WTC11 (cell line): ENCODE results near the gene SELENOS. TPM values are rescaled to one million over a fixed set of nuclear protein-coding genes. Genes with fewer than 3 reads are reported as not detected.

Experiments
- ATAC-seq: fragments of 200-7000 bp; cut with Tn5 transposase; 2 replicates; pipeline ENCODE4 v1.10.0; 2021; ENCODE audit warnings: mild to moderate bottlenecking, moderate library complexity
- CTCF ChIA-PET: fragments of 300-600 bp; sonication (Branson Sonifier 250); formaldehyde crosslinking; loops from one replicate; lab custom pipeline; 2021; ENCODE audit warnings: antibody characterized with exemption; lab: Charles Lee
- POLR2A ChIA-PET: fragments of 350-600 bp; sonication (Branson Sonifier 250); formaldehyde crosslinking; loops from one replicate; lab custom pipeline; 2021; ENCODE audit warnings: antibody characterized with exemption; lab: Charles Lee
- DNase-seq: peaks from one replicate; pipeline ENCODE4 v3.0.0; 2021; ENCODE audit warnings: low spot score
- H3K27ac Mint-ChIP-seq: 2 replicates; pipeline ENCODE4 v1.8.0; 2021; ENCODE audit warnings: mixed read lengths
- H3K27me3 Mint-ChIP-seq: 2 replicates; pipeline ENCODE4 v1.8.0; 2021; ENCODE audit warnings: low read depth, mild to moderate bottlenecking, moderate library complexity, mixed read lengths
- H3K36me3 Mint-ChIP-seq: 2 replicates; pipeline ENCODE4 v1.8.0; 2021; ENCODE audit warnings: mixed read lengths
- H3K4me1 Mint-ChIP-seq: 2 replicates; pipeline ENCODE4 v1.8.0; 2022; ENCODE audit warnings: mixed read lengths
- H3K4me3 Mint-ChIP-seq: 2 replicates; pipeline ENCODE4 v1.8.0; 2021; ENCODE audit warnings: mild to moderate bottlenecking, moderate library complexity, mixed read lengths
- H3K9me3 Mint-ChIP-seq: 2 replicates; pipeline ENCODE4 v1.8.0; 2021; ENCODE audit warnings: mixed read lengths
- CREM ChIP-seq: sonication (generic); formaldehyde crosslinking; IDR thresholded peaks from 2 replicates; pipeline ENCODE4 v1.8.1; 2022; ENCODE audit warnings: mild to moderate bottlenecking, missing genetic modification reagents, moderate library complexity
- E2F5 ChIP-seq: sonication (generic); formaldehyde crosslinking; IDR thresholded peaks from 2 replicates; pipeline ENCODE4 v1.8.1; 2022; ENCODE audit warnings: mild to moderate bottlenecking, moderate library complexity, missing genetic modification reagents
- ESRRA ChIP-seq: sonication (generic); formaldehyde crosslinking; IDR thresholded peaks from 2 replicates; pipeline ENCODE4 v1.8.1; 2022; ENCODE audit warnings: mild to moderate bottlenecking, missing genetic modification reagents, borderline replicate concordance
- FOXK1 ChIP-seq: sonication (generic); formaldehyde crosslinking; IDR thresholded peaks from 2 replicates; pipeline ENCODE4 v1.8.0; 2022; ENCODE audit warnings: mild to moderate bottlenecking, moderate library complexity, missing genetic modification reagents
- FOXP4 ChIP-seq: sonication (generic); formaldehyde crosslinking; IDR thresholded peaks from 2 replicates; pipeline ENCODE4 v1.8.0; 2022; ENCODE audit warnings: mild to moderate bottlenecking, missing genetic modification reagents
- GABPB1 ChIP-seq: sonication (generic); formaldehyde crosslinking; IDR thresholded peaks from 2 replicates; pipeline ENCODE4 v1.8.1; 2023; ENCODE audit warnings: mild to moderate bottlenecking, missing genetic modification reagents
- GRHL2 ChIP-seq: fragments of 250-450 bp; sonication (Bioruptor Pico); IDR thresholded peaks from 2 replicates; pipeline ENCODE4 v1.8.0; 2022; ENCODE audit warnings: mild to moderate bottlenecking, moderate library complexity; ENCODE audit not compliant: insufficient replicate concordance, severe bottlenecking
- MXD4 ChIP-seq: fragments of 250-450 bp; sonication (Bioruptor Pico); IDR thresholded peaks from 2 replicates; pipeline ENCODE4 v1.8.0; 2021; ENCODE audit warnings: mild to moderate bottlenecking, moderate library complexity, borderline replicate concordance
- NFATC4 ChIP-seq: fragments of 250-450 bp; sonication (Bioruptor Pico); IDR thresholded peaks from 2 replicates; pipeline ENCODE4 v1.9.0; 2021; ENCODE audit warnings: mild to moderate bottlenecking
- NR1H2 ChIP-seq: sonication (generic); formaldehyde crosslinking; IDR thresholded peaks from 2 replicates; pipeline ENCODE4 v1.9.0; 2021; ENCODE audit warnings: mild to moderate bottlenecking, moderate library complexity, missing genetic modification reagents
- NR2C2 ChIP-seq: sonication (generic); formaldehyde crosslinking; IDR thresholded peaks from 2 replicates; pipeline ENCODE4 v1.8.0; 2022; ENCODE audit warnings: mild to moderate bottlenecking, missing genetic modification reagents
- SP1 ChIP-seq: sonication (generic); formaldehyde crosslinking; conservative IDR thresholded peaks from 2 replicates; pipeline ENCODE4 v1.8.1; 2022; ENCODE audit warnings: missing genetic modification reagents
- USF2 ChIP-seq: sonication (generic); formaldehyde crosslinking; IDR thresholded peaks from 2 replicates; pipeline ENCODE4 v1.8.1; 2023; ENCODE audit warnings: mild to moderate bottlenecking, missing genetic modification reagents, moderate library complexity
- ZMAT4 ChIP-seq: fragments of 250-450 bp; sonication (Bioruptor Pico); IDR thresholded peaks from 2 replicates; pipeline ENCODE4 v1.9.0; 2021; ENCODE audit warnings: mild to moderate bottlenecking
- ZNF317 ChIP-seq: sonication (generic); formaldehyde crosslinking; IDR thresholded peaks from 2 replicates; pipeline ENCODE4 v1.8.1; 2023; ENCODE audit warnings: low read depth, mild to moderate bottlenecking, moderate library complexity, missing genetic modification reagents, borderline replicate concordance
- ZNF396 ChIP-seq: fragments of 250-450 bp; sonication (Bioruptor Pico); IDR thresholded peaks from 2 replicates; pipeline ENCODE4 v1.8.0; 2021; ENCODE audit warnings: mild to moderate bottlenecking, moderate library complexity, borderline replicate concordance
- ZNF532 ChIP-seq: fragments of 250-450 bp; sonication (Bioruptor Pico); IDR thresholded peaks from 2 replicates; pipeline ENCODE4 v1.9.0; 2021; ENCODE audit warnings: mild to moderate bottlenecking, borderline replicate concordance
- ZSCAN18 ChIP-seq: fragments of 250-450 bp; sonication (Bioruptor Pico); IDR thresholded peaks from 2 replicates; pipeline ENCODE4 v2.1.2; 2022; ENCODE audit warnings: mild to moderate bottlenecking, moderate library complexity
- total RNA-seq: library from RNA; stranded (reverse); gene quantifications from 3 replicates; pipeline ENCODE4 v1.2.3, GENCODE V29; 2021

Gene SELENOS
- total RNA-seq, 1 experiment from 2014 or later = 43.8 TPM

- ATAC-seq = no peak
- H3K4me1 Mint-ChIP-seq = no peaks in the 10 kb centered on the region
- no peaks in the 10 kb centered on the region for H3K27me3 Mint-ChIP-seq
- no peak overlapping the region for H3K27ac Mint-ChIP-seq
- H3K9me3 Mint-ChIP-seq = peaks cover 3% of the 10 kb centered on the region; the same call in 1 of the 2 replicates
- no peak overlapping the region for H3K4me3 Mint-ChIP-seq
- ChIA-PET POLR2A (no interaction called here), CTCF (interaction anchor here (1.7 kb wide), 1 partner anchor 11 kb away, joined by 7 read pairs; no protein-coding TSS in a partner anchor)
- TF ChIP-seq MXD4 = no peak
- TF ChIP-seq ZNF317 (CRISPR knock-in tag) = no peak
- no peak for TF ChIP-seq FOXP4
- TF ChIP-seq GABPB1 (CRISPR knock-in tag) = no peak
- no peak for TF ChIP-seq ZMAT4 (CRISPR knock-in tag)
- no peak for TF ChIP-seq GRHL2 (CRISPR knock-in tag)
- no peak for TF ChIP-seq USF2 (CRISPR knock-in tag)
- TF ChIP-seq ZNF396 = no peak
- no peak for TF ChIP-seq NFATC4
- TF ChIP-seq ESRRA (CRISPR knock-in tag) = no peak
- TF ChIP-seq ZSCAN18 = no peak
- TF ChIP-seq NR1H2 = no peak
- no peak for DNase-seq
- no peaks in the 10 kb centered on the region for H3K36me3 Mint-ChIP-seq
Observed at GRCh38 chr15:101309436-101310160, 32.3 kb upstream of the SELENOS start.

- ChIA-PET POLR2A (no interaction called here), CTCF (interaction anchor here (1.7 kb wide), 1 partner anchor 12 kb away, joined by 7 read pairs; no protein-coding TSS in a partner anchor)
- no peak overlapping the region for H3K4me3 Mint-ChIP-seq
- H3K9me3 Mint-ChIP-seq = peaks cover 3% of the 10 kb centered on the region; the same call in 1 of the 2 replicates
- H3K27ac Mint-ChIP-seq = no peak overlapping the region
- no peak for DNase-seq
- TF ChIP-seq NR2C2 (CRISPR knock-in tag) (no peak), CREM (CRISPR knock-in tag) (no peak), ZNF532 (CRISPR knock-in tag) (no peak), FOXK1 (no peak), E2F5 (CRISPR knock-in tag) (no peak), SP1 (no peak), FOXP4 (no peak)
- H3K36me3 Mint-ChIP-seq = no peaks in the 10 kb centered on the region
- H3K4me1 Mint-ChIP-seq = no peaks in the 10 kb centered on the region
- no peaks in the 10 kb centered on the region for H3K27me3 Mint-ChIP-seq
- ATAC-seq = no peak
Observed at GRCh38 chr15:101308604-101309435, 31.5 kb upstream of the SELENOS start.
